GM23248 (cell line): ENCODE results near the gene ACAT2.

Experiments used
- EZH2 ChIP-seq: fragments of 200-600 bp; sonication (generic); IDR thresholded peaks from 2 replicates; pipeline ENCODE4 v1.6.1; 2018; ENCODE audit warnings: antibody characterized with exemption, mild to moderate bottlenecking; ENCODE audit not compliant: insufficient read depth, poor library complexity, severe bottlenecking
- EZH2phosphoT487 ChIP-seq: fragments of 200-600 bp; sonication (generic); IDR thresholded peaks from 2 replicates; pipeline ENCODE4 v1.6.1; 2018; ENCODE audit warnings: antibody characterized with exemption, moderate library complexity, mild to moderate bottlenecking, low read depth; ENCODE audit not compliant: insufficient read depth

- TF ChIP-seq EZH2: no peak
- no peak for TF ChIP-seq EZH2phosphoT487
Observed at GRCh38 chr6:159756508-159756907, 5.3 kb upstream of the ACAT2 start.
